Raji (cell line): ENCODE measurements around the gene FNDC3A.

Experiments
- POLR2A ChIP-seq: IDR thresholded peaks from 2 replicates; pipeline ENCODE4 v1.6.1; 2011; ENCODE audit warnings: low read depth, low read length, control low read depth; ENCODE audit not compliant: insufficient read depth

FNDC3A gene

DNA sequence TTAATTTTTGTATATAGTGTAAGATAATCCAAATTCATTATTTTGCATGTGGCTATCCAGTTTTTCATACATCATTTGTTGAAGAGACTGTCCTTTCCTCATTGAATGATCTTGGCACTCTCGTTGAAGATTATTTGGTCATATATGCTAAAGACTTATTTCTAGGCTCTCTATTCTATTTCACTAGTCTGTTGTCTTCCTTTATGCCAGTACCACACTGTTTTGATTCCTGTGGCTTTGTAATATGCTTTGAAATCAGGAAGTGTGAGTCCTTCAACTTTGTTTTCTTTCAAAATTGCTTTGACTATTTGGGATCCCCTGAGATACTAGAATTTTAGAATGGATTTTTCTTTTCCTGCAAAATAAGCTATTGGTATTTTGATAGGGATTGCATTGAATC lies 24.5 kb downstream of the FNDC3A start:
- no peak for TF ChIP-seq POLR2A

DNA sequence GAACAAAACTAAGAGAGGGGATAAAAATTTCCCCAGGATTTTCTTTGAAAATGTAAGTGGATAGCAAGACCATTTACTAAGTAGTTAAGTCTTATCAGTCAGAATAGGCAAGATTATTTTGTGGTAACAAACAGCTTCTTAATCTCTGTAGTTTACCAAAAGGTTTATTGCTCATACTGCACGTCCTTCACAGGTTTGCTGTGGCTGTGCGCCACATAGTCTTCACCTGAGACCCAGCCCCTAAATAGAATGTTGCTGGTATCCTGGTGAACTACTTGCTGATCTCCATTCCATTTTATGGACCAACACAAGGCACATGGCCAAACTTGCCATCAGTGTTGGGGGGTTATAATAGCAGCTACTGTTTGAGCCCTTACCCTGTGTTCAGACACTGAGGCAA lies 44.6 kb downstream of the FNDC3A start:
- no peak for TF ChIP-seq POLR2A

DNA sequence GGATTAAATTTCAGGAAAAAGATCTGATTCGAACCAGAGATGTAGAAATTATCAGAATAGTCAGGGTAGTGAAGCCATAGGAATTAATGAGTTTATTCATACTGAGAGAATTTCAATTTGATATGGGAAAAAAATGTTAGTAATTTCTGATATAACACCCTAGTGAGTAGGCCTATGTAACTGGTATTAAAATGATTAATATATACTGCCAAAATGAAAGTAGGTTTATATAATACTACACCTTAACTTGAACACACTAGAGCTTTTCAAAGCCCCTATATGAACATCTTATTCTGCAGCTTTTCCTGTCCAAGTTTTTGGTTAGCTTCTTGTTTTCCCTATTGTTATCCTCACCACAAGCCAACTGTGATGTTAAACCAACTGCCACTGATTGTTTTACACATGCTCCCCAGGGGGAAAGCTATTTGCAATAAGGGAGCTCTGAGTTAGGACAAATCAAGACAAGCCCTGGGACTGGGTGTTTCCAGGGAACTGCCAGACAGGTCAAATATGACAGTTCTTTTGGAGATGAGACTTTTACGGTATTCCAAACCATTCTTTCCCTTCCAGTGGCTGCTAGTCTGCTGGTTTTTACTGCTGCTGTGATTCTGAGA lies 45.3 kb downstream of the FNDC3A start:
- TF ChIP-seq POLR2A, result no peak

DNA sequence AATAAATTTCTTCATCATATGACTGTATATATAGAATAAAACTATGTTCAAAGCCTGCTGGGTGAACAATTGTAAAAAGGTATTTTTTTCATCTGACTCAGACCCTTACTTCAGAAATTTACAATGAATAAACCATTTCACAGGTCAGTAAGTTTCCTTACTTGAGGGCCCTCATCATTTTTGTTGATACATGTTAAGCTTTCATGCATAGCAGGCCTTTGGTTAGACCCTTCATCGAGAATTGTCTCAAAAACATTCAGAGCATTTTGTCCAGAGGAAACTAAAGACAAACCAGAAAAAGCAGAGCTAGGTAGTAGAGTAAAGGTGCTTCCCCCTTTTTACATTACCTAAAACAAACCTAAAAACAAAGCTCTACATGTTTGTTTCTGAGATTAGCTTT lies 46.2 kb downstream of the FNDC3A start:
- no peak for TF ChIP-seq POLR2A

DNA sequence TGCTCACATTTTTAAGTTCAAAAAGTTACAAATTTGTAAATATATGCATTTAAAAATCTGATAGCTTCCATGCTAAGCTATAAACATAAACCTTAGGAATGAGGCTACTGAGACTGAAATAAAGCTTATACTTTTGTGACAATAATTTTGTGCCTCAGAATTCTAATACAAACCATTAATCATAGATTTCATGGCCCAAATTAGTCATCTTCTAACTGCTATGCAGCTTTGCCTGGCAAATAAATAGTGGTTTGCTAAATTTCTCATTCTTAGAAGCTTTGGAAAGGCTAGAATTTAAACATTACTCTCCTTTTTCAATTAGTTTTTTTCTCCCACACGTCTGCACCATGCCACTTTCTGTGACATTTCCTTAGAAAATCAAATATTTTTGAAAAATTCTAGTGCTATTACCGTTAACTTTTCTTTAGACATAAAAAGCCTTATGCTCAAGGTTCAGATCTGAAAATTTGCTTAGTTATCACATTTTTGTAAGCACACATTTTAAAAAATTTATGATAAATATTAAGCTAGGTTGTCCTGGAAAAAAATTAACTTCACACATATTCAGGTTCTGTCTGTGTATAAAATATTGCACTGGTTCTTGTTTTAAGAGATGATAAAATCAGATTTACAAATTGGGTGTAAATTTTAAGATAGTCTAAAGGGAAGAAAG lies 46.9 kb downstream of the FNDC3A start:
- no peak for TF ChIP-seq POLR2A

DNA sequence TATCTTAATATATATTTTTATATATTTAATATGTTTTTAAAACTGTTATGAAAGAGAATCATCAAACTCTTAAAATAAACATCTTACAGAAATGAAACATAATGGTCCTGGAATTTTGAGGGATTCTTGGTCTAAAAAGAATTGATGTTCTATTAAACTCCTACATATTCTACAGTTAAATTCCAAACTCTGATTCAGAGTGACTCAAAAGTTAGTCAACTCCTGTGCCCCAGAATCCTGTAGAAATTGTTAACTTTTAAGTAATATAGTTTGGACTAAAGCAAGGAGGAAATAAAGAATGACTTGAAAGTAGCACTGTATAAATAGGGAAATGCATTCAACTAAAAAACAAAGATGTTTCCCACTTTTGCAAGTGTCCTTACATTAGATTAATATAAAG lies 47.7 kb downstream of the FNDC3A start:
- TF ChIP-seq POLR2A, result no peak

DNA sequence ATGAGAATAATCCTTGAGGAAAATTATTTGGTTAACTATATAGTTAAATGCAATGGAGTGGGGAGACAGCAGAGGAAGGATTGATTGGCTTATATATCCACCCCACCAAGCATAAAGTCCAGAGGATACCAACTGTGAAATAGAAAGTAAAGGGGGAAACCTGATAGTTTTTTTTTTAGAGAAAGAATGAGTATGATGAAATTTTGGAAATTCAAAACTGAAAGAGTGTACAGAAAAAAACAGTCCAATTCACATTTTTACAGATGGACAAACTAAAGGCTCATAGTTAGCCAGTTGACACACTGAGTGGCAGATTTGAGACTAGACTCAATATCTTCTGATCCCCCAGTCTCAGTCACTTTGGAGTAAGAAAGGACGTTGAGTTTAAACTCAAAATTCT lies 51.1 kb downstream of the FNDC3A start:
- TF ChIP-seq POLR2A, result no peak

DNA sequence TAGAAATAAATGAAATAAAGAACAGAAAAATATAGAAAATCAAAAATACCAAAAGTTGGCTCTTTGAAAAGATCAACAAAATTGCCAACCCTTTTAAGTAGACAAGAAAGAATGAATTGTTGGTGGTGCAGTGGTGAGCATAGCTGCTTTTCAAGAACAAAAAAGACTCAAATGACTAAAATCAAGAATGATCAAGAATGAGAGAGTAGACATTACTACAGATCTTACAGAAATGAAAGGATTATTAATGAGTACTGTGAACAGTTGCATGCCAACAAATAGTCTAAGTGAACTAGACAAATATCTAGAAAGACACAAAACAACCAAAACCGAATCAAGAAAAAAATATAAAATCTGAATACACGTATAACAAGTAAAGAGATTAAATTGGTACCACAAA lies 53.9 kb downstream of the FNDC3A start:
- no peak for TF ChIP-seq POLR2A

DNA sequence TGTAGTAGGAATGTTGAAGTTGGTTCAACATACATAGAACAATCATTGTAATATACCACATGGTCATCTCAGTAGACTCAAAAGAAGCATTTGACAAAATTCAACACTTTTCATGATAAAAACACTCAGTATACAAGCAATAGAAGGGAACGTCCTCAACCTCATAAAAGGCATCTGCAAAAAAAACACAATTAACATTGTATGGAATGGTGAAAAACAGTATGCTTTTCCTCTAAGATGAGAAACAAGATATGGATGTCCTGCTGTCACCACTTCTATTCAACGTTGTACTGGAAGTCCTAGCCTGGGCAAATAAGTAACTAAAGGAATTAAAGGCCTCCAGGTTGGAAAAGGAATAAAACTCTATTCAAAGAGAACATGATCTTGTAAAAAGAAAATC lies 54.5 kb downstream of the FNDC3A start:
- no peak for TF ChIP-seq POLR2A

DNA sequence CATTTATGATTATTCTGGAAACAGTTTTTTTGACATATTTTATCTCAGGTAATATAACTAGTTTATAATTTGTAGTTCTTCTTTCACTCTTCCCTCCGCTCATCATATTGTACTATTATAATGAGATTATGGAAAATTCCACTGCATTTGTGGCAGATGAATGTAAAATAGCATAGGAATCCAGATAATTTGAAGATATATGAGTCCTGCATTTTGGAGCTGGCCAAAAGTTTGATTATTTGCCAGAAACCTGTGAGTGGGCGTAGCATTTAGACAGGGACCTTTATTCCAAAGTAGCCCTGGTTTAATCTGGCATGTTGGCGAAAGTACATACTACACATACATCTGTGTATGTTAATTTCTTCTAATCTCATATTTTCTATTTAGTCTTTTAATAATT lies 65.2 kb downstream of the FNDC3A start:
- TF ChIP-seq POLR2A, result no peak

DNA sequence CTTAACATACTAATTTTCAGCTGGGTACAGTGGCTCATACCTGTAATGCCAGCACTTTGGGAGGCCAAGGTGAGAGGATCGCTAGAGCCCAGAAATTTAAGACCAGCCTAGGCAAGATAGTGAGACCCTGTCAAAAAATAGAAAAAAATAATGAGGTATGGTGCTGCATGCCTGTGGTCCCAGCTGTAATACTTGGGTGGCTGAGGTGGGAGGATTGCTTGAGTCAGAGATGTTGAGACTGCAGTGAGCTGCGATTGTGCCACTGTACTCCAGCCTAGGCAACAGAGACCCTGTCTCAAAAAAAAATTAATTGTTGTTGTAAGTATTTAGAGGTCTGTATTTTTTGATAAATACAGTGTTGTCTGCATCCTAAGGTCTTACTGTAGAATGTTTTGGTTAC lies 66.8 kb downstream of the FNDC3A start:
- no peak for TF ChIP-seq POLR2A

DNA sequence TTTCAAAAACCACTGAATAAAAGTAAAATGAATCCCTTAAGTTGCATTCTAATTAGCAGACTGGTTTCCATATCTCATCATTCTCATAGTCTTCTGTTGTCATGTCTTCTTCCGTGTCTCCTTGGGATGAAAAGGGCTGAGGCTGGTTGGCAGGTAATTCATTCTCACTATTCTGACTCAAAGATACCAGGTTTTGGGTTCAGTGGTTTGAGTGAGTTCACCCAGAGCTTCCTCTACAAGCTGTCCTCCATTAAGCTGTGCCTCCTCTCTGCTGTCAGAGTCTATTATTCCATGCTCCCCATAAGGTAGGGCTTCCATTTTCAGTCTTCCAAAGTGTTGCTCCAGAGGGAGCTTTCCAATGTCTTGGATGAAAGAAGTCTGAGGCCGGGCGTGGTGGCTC lies 68.3 kb downstream of the FNDC3A start:
- no peak for TF ChIP-seq POLR2A

DNA sequence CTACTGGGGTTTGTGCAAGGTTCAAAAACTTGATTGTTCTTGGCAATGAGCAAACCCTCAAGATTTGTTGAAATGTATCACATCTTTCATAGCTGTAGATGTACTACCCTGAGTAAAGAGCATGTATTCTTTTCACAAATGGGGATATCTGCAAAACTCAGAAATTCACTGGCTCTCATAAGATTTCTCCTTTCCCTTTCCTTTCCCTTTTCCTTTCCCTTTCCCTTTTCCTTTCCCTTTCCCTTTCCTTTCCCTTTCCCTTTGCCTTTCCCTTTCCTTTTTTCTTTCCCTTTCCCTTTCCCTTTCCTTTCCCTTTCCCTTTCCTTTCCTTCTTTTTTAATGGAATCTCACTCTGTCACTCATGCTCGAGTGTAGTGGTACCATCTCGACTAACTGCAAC lies 69.1 kb downstream of the FNDC3A start:
- no peak for TF ChIP-seq POLR2A

DNA sequence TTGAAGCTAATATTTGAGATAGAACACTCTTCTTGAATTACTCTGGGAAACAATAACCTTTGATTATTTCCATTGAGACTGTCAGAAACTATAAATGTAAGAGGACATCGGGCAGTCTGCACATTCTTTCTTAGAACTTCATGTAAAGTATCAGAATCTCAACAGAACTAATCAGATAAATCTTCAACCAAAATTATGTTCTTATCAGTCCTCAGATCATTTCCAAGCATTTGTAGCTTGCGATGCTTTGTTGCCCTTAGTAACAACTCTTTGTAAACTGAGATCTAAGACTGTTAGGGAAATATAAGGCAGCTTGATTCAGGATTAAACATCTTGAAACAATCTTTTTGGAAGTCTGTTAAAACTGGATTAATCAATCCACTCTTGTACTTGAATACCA lies 70.3 kb downstream of the FNDC3A start:
- TF ChIP-seq POLR2A, result no peak

DNA sequence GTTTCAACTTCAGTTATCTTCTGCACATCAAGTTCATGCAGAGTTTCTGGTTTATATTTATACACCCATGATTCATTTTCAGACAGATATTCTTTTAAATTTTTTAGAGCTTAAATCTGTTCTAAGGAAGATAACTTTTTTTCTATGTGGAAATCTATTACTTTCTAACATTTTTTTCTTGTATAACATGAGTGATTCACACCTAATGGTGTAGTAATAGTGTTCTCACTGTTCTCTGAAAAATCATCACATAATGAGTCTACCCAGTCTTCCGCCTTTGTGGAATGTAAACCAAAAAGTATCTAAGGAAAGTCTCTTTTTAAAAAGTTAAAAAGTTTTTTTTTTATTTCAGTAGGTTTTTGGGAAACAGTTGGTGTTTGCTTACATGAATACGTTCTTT lies 70.8 kb downstream of the FNDC3A start:
- no peak for TF ChIP-seq POLR2A

DNA sequence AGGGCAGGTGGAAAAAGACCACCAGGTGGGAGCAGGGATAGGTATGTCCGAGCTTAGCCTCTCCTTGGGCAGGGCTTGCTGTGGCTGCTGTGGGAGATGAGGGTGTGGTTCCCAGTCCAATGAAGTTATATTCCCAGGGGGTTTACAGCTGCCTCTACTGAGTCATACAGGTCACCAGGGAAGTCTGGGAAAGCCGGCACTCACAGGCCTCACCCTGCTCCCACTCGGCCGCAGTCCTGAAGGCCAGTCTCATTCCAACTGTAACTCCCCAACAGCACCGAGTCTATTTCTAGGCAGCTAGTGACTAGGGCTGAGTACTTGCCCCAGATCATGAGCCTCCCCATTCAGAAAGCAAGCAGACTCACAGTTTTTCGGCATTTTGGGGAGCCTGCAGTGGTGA lies 77.1 kb downstream of the FNDC3A start:
- no peak for TF ChIP-seq POLR2A

DNA sequence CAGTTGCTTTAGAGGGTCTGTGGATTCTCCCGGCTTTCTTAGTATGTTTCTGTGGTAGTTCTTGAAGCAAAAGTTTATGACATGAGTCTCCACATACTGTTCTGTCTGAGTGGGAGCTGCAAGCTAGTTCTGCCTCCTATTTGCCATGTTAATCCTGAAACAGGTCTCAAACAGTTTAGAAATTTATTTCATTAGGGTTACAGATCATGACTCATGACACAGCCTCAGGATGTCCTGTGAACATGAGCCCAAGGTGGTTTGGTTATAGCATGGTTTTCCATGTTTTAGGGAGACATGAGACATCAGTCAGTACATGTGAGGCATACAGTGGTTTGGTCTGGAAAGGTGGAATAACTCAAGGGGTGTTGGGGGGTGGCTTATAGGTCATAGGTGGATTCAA lies 77.5 kb downstream of the FNDC3A start:
- TF ChIP-seq POLR2A, result no peak
